Neural progenitor cell (in vitro differentiated cells): Measurements from ENCODE around the gene ANKRD2. TPM values are rescaled to one million over a fixed set of nuclear protein-coding genes. Genes with fewer than 3 reads are reported as not detected.

Experiments used
- DNase-seq: peaks from one replicate; pipeline ENCODE4 v3.0.0-alpha.2; 2016; ENCODE audit warnings: low spot score
- H2AFZ ChIP-seq: fragments of 200-600 bp; sonication (generic); replicated peaks from 2 replicates; pipeline ENCODE4 v1.6.1; 2016; ENCODE audit warnings: antibody characterized with exemption
- H3F3A ChIP-seq: fragments of 200-600 bp; sonication (generic); 2 replicates; pipeline ENCODE4 v1.6.1; 2016; ENCODE audit warnings: antibody characterized with exemption, low read depth
- H3K27ac ChIP-seq: fragments of 200-600 bp; sonication (generic); 2 replicates; pipeline ENCODE4 v1.5.1; 2016; ENCODE audit warnings: mild to moderate bottlenecking
- H3K27me3 ChIP-seq: fragments of 200-600 bp; sonication (generic); 2 replicates; pipeline ENCODE4 v1.6.1; 2016; ENCODE audit warnings: mild to moderate bottlenecking, moderate library complexity
- H3K36me3 ChIP-seq: fragments of 200-600 bp; sonication (generic); 2 replicates; pipeline ENCODE4 v1.5.1; 2016
- H3K4me1 ChIP-seq: fragments of 200-600 bp; sonication (generic); 2 replicates; pipeline ENCODE4 v1.6.1; 2016; ENCODE audit warnings: mixed run types
- H3K4me2 ChIP-seq: fragments of 200-600 bp; sonication (generic); 2 replicates; pipeline ENCODE4 v1.6.1; 2016
- H3K4me3 ChIP-seq: fragments of 200-600 bp; sonication (generic); 2 replicates; pipeline ENCODE4 v1.5.1; 2016
- H3K79me2 ChIP-seq: fragments of 200-600 bp; sonication (generic); 2 replicates; pipeline ENCODE4 v1.6.1; 2016; ENCODE audit warnings: low read depth
- H3K9ac ChIP-seq: fragments of 200-600 bp; sonication (generic); 2 replicates; pipeline ENCODE4 v1.6.1; 2016
- H3K9me3 ChIP-seq: fragments of 200-600 bp; sonication (generic); 2 replicates; pipeline ENCODE4 v1.5.1; 2016; ENCODE audit warnings: low read depth
- H4K20me1 ChIP-seq: fragments of 200-600 bp; sonication (generic); 2 replicates; pipeline ENCODE4 v1.6.1; 2016; ENCODE audit warnings: low read depth
- H3K27ac Mint-ChIP-seq: 3 replicates; pipeline ENCODE4 v1.8.0; 2021; ENCODE audit warnings: mixed read lengths
- H3K27me3 Mint-ChIP-seq: 2 replicates; pipeline ENCODE4 v1.8.0; 2022; ENCODE audit warnings: low read depth, mild to moderate bottlenecking, inconsistent platforms, moderate library complexity, mixed read lengths; ENCODE audit not compliant: insufficient read depth
- H3K36me3 Mint-ChIP-seq: 3 replicates; pipeline ENCODE4 v1.8.0; 2021; ENCODE audit warnings: mixed read lengths
- H3K4me1 Mint-ChIP-seq: 3 replicates; pipeline ENCODE4 v1.8.0; 2021; ENCODE audit warnings: mixed read lengths
- H3K4me3 Mint-ChIP-seq: 3 replicates; pipeline ENCODE4 v1.8.0; 2021; ENCODE audit warnings: mild to moderate bottlenecking, moderate library complexity, mixed read lengths
- H3K9me3 Mint-ChIP-seq: 3 replicates; pipeline ENCODE4 v1.8.0; 2020; ENCODE audit warnings: mixed read lengths
- CTCF ChIP-seq: fragments of 200-600 bp; sonication (generic); IDR thresholded peaks from 2 replicates; pipeline ENCODE4 v1.5.1; 2017; ENCODE audit warnings: antibody characterized with exemption, mild to moderate bottlenecking
- EZH2 ChIP-seq: fragments of 200-600 bp; sonication (generic); IDR thresholded peaks from 2 replicates; pipeline ENCODE4 v1.6.1; 2017; ENCODE audit warnings: antibody characterized with exemption, mild to moderate bottlenecking, moderate library complexity
- EZH2phosphoT487 ChIP-seq: fragments of 200-600 bp; sonication (generic); IDR thresholded peaks from 2 replicates; pipeline ENCODE4 v1.6.1; 2017; ENCODE audit warnings: antibody characterized with exemption
- total RNA-seq: library from RNA; depleted of rRNA; stranded (reverse); fragments of >200 nt; gene quantifications from 2 replicates; pipeline ENCODE4 v1.2.3, GENCODE V29; 2015; ENCODE audit warnings: low replicate concordance

ANKRD2 gene
- total RNA-seq, 1 donor from 2014 or later, result not detected

GRCh38 chr10:97539523-97540200, 32.9 kb upstream of the ANKRD2 start:
- Histone ChIP-seq H3K9ac (no peak overlapping the region), H3K36me3 (no peaks in the 10 kb centered on the region), H4K20me1 (no peaks in the 10 kb centered on the region), H3F3A (peaks cover 11% of the 10 kb centered on the region), H2AFZ (no peak overlapping the region), H3K27me3 (no peaks in the 10 kb centered on the region), H3K4me2 (no peak overlapping the region), H3K27ac (no peak overlapping the region), H3K79me2 (no peaks in the 10 kb centered on the region), H3K4me3 (no peak overlapping the region), H3K9me3 (no peaks in the 10 kb centered on the region), H3K4me1 (peaks cover 18% of the 10 kb centered on the region)
- H3K36me3 Mint-ChIP-seq, result no peaks in the 10 kb centered on the region
- H3K27ac Mint-ChIP-seq, result peak overlapping the region; percentile 78
- H3K4me1 Mint-ChIP-seq, result peaks cover 44% of the 10 kb centered on the region
- no peaks in the 10 kb centered on the region for H3K27me3 Mint-ChIP-seq
- no peak overlapping the region for H3K4me3 Mint-ChIP-seq
- TF ChIP-seq CTCF, result peak; percentile 38
- TF ChIP-seq EZH2, result no peak
- TF ChIP-seq EZH2phosphoT487, result no peak
- DNase-seq, result peak; percentile 47
- H3K9me3 Mint-ChIP-seq, result no peaks in the 10 kb centered on the region

GRCh38 chr10:97540669-97541500, 31.7 kb upstream of the ANKRD2 start:
- Histone ChIP-seq H3F3A (peaks cover 11% of the 10 kb centered on the region), H3K9me3 (no peaks in the 10 kb centered on the region), H3K4me2 (no peak overlapping the region), H4K20me1 (no peaks in the 10 kb centered on the region), H3K4me1 (peaks cover 18% of the 10 kb centered on the region), H3K9ac (no peak overlapping the region), H3K36me3 (no peaks in the 10 kb centered on the region), H3K27ac (no peak overlapping the region), H3K79me2 (no peaks in the 10 kb centered on the region), H3K27me3 (no peaks in the 10 kb centered on the region), H2AFZ (no peak overlapping the region), H3K4me3 (no peak overlapping the region)
- no peak overlapping the region for H3K4me3 Mint-ChIP-seq
- H3K9me3 Mint-ChIP-seq, result no peaks in the 10 kb centered on the region
- H3K36me3 Mint-ChIP-seq, result no peaks in the 10 kb centered on the region
- peaks cover 2% of the 10 kb centered on the region for H3K27me3 Mint-ChIP-seq
- peak overlapping the region; percentile 53 for H3K27ac Mint-ChIP-seq
- TF ChIP-seq EZH2phosphoT487, result no peak
- TF ChIP-seq CTCF, result peak; percentile 4
- TF ChIP-seq EZH2, result no peak
- DNase-seq, result no peak
- peaks cover 49% of the 10 kb centered on the region for H3K4me1 Mint-ChIP-seq

DNA sequence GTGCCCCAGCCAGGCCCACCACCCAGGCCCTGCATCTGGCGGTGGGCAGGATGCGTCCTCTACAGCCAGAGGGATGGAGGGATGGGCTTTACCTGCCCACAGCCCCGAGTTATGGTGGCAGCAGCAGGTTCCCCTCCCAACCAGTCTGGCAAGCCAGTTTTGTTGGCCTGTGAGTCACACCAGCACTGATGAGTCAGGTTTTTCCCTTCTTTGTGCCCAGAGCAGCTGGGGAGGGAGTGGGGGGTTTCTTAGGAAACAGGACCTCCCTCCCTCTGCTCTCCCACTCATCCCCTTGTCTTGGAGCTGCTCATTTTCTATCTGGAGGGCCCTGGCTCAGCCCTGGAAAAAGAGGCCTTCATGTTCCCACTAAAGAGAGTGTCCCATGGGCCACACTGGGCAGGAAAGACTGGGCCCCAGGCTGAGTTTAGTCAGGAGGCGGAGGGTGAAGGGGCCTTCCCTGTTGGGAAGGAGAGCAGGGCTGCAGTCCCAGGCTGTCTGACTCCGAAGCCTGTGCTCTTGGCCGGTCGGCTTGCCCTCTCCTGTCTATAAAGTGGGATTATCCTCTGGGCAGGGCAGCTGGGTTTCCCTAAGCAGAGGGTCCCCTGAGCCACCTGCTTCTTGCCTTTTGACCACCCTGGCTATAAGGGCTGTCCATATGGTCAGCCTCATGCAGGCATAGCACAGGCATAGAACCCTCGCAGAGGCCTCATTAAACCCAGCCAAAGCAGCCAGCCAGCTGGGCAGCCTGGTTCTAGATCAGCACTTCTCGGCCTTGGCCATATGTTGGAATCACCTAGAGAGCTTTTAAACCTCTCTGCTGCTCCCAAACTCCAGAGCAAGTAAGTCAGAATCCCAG, 30.2 kb upstream of the ANKRD2 start:
- H3K4me3 Mint-ChIP-seq, result no peak overlapping the region
- no peak for TF ChIP-seq EZH2phosphoT487
- TF ChIP-seq CTCF, result no peak
- TF ChIP-seq EZH2, result no peak

More for the DNA sequence above, 30.2 kb upstream of the ANKRD2 start:
- Mint-ChIP-seq H3K36me3 (no peaks in the 10 kb centered on the region), H3K4me1 (peaks cover 55% of the 10 kb centered on the region), H3K9me3 (no peaks in the 10 kb centered on the region), H3K27me3 (peaks cover 2% of the 10 kb centered on the region), H3K27ac (peak overlapping the region; percentile 98)
- no peaks in the 10 kb centered on the region for H3K79me2 ChIP-seq
- peak overlapping the region; percentile 77 for H3K27ac ChIP-seq
- peaks cover 18% of the 10 kb centered on the region for H3K4me1 ChIP-seq
- H3K4me3 ChIP-seq, result no peak overlapping the region
- no peak overlapping the region for H2AFZ ChIP-seq
- no peaks in the 10 kb centered on the region for H3K36me3 ChIP-seq
- no peaks in the 10 kb centered on the region for H4K20me1 ChIP-seq
- no peaks in the 10 kb centered on the region for H3K9me3 ChIP-seq
- H3F3A ChIP-seq, result peaks cover 11% of the 10 kb centered on the region
- peak; percentile 38 for DNase-seq
- H3K27me3 ChIP-seq, result no peaks in the 10 kb centered on the region
- H3K9ac ChIP-seq, result peak overlapping the region; percentile 12
- H3K4me2 ChIP-seq, result peak overlapping the region; percentile 33
